CD4-positive, alpha-beta T cell treated with Interleukin-17A for 1 hour (primary cell): ENCODE data around the gene ALDH8A1.
"Not testable (repeated sequence)": the region's sequence is repeated elsewhere in the genome, so short reads cannot be mapped to it uniquely, and the experiment has no call there.

ENCODE experiments used
- DNase-seq: peaks from one replicate; pipeline ENCODE4 v3.0.0-alpha.2; 2020

ALDH8A1 gene

DNA sequence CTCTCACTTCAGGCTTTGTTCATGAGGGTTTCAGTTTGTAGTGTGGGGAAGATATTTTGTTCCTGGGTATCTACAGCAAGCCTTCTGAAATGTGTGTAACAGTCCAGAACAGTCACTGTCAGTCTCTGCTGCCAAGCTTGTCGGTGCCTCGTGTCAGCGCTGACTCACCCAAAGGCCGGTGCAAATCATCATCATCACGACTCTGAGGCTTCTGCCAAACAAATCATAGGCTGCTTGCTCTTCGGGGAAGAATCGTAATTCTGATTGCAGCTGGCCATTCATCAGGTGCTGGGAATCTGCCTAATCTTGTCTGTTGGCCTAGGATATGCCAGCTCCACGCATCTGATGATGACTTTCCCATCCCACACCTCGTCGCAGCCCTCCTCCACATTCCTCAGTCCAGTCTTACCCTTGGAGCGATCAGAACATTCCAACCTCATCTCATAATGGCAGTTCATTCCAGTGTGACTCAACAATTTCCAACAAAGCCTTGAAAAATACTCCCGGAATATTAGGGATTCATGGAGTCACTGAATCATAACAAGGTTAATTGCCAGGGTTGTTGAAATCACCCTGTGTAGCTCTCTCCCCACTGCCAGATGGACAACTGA is 40.9 kb downstream of the ALDH8A1 start:
- no peak for DNase-seq

GRCh38 chr6:134904731-134905130 is 45.2 kb downstream of the ALDH8A1 start:
- DNase-seq: not testable (repeated sequence)

DNA sequence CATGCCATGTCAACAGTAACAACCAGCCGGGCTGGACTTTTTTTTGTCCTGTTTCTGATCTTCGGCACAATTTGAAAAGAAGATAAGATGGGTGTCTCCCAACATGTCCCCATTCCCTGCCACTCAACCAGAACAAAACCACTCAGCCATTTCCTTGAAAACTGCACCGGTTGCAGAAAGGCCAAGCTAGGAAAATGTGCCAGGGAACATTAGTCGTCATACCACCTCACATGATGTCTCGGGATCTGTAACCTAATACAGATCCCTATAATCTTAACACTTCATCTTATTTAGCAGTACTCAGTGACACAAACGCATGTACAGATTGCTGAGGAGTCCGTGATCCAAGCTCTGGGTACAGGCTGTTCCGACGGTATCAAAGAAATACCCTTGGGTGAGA is 46.5 kb downstream of the ALDH8A1 start:
- no peak for DNase-seq

DNA sequence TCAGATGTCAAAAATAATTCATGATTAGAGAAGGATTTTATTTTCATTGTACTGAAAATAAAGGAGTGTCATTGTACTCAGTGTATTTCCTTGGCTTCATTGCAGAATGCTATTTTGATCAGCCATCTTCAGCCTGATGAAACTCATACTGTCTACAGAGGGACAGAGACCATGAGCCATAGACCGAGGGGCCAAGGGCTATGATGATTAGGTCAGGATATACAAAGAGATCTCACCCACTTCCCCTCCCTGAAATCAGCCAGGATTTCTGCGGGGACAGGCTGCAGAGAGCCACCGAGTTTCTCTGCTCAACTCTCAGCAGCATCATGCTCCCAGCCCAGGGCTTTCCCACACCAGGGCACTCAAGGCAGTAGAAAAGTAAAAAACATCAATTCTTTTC is 47.0 kb downstream of the ALDH8A1 start:
- DNase-seq: no peak

DNA sequence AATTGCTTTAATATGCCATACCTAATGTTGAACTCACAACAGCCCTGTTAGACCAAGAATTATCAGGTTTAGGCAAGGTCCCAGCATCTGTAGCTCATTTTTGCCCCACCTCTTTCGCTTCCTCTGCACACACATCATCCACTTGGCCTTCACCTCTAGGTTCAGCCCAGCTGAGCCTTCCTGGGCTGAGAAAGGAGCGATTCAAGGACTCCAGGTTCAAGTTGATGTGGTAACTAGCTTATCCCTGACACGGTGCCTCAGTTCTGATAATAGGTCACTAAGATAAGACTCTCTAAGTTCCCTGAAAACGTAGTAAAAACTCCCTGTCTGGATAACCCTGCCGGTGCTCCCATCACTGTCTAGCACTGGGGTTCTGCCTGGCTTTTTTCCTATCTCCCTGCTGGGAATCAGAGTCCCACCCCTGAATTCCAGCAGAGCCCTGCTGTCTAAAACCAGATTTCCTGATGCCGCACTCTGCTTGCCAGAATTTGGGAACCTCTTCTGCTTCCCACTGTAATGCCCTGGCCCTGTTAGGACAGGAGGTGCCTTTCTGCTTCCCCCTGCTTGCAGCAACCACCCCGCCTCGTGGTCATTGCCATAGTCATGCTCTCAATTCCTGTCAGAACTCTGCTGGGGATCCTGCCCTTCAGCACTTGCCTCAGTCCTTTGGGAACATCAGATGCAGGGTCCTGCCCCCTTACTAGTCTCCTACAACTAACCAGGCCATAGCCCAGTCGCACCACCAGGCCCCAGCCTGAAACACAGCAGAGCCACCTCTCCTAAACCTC is 47.6 kb downstream of the ALDH8A1 start:
- no peak for DNase-seq

DNA sequence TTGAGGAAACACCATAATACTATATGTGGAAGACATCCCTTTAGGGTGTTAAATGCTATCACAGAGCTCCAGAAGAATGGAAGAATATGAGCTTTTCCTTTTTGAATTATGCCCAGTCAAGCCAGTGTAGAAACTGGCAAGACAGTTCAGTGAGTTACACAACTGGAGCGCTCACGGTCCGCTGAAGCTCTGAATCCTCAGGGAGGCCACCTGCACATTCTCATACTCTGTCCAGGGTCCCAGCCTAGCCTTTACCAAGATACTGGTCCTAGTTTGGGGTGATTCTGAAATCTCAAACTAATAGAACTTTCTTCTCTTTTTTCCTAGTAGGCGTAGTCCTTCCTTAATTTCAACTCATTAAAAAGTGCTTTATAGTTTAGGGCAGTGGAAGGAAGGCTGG is 51.3 kb downstream of the ALDH8A1 start:
- no peak for DNase-seq

DNA sequence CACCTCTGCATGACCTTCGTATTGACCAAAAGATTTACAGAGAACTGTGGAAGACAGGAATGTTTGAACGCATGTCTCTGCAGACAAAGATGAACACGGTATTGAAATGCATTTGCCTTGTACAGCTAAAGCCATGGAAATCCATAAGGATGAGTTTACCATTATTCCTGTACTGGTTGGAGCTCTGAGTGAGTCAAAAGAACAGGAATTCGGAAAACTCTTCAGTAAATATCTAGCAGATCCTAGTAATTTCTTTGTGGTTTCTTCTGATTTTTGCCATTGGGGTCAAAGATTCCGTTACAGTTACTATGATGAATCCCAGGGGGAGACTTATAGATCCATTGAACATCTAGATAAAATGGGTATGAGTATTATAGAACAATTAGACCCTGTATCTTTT is 51.7 kb downstream of the ALDH8A1 start:
- not testable (repeated sequence) for DNase-seq

GRCh38 chr6:134896910-134897309 is 53.0 kb downstream of the ALDH8A1 start:
- DNase-seq: no peak

- no peak for DNase-seq
Observed at GRCh38 chr6:134894800-134895199, 55.1 kb downstream of the ALDH8A1 start.

DNA sequence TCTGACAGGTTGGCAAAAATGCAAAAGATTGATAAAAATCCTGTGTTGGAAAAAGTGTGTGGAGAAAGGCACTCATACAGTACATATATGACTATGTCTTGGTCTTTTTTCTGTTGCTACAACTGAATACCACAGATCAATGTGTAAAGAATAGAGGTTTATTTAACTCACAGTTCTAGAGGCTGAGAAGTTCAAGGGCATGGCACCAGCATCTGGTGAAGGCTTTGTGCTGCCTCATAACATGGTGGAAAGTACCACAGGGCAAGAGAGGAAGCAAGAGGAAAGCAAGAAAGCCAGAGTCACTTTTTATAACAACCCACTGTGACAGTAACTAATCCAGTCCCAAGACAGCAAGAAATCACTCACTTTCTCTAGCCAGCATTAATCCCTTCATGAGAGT is 57.5 kb downstream of the ALDH8A1 start:
- no peak for DNase-seq

- DNase-seq: no peak
Observed at GRCh38 chr6:134891633-134892032, 58.3 kb downstream of the ALDH8A1 start.

GRCh38 chr6:134888316-134888715 is 61.6 kb downstream of the ALDH8A1 start:
- no peak for DNase-seq

GRCh38 chr6:134884752-134885151 is 65.1 kb downstream of the ALDH8A1 start:
- DNase-seq: no peak

- DNase-seq: no peak
Observed at GRCh38 chr6:134883314-134883713, 66.6 kb downstream of the ALDH8A1 start.

GRCh38 chr6:134882426-134883038 is 67.4 kb downstream of the ALDH8A1 start:
- peak; percentile 48 for DNase-seq

- DNase-seq: no peak
Observed at GRCh38 chr6:134880487-134881190, 69.3 kb downstream of the ALDH8A1 start.

- no peak for DNase-seq
Observed at GRCh38 chr6:134878136-134878535, 71.8 kb downstream of the ALDH8A1 start.

GRCh38 chr6:134875367-134875766 is 74.5 kb downstream of the ALDH8A1 start:
- DNase-seq: no peak

DNA sequence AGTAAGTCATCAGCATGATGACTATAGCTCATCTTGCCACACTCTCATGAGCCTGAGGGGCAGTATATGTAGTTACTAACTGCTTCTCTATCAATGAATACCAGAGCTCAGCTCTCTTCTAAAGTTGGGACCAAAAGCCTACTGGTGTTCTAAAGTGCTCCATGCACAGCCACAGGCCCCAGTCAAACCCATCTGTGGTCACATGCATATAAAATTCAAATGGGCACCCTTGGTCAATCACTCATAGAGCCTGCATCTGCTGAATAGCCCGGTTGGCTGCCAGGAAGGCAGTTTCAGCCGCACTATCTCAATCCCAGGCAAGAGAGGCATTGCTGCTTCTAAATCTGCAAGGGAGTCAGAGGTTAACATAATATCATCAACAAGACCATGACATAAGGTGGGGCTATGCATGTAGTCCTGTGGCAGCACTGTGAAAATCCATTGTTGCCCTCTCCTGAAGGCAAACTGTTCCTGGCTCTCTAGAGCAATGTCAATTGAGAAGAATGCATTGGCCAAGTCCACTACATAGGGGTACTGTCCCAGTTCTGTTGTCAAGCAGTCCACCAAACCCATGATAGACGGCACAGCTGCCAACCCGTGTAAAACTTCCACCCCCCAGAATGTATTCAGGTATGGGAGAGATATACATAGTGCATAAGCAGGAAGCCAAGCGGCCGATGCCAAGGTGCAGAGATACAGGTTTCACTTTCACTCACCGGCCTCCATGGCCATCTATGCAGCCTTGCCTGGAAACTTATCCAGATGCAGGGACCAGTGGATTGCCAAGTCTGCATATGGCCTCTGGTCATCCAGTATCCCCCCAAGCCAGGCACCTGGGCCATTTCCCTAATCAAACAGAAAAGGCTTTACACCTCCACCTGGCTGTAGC is 76.2 kb downstream of the ALDH8A1 start:
- peak; percentile 14 for DNase-seq

- no peak for DNase-seq
Observed at GRCh38 chr6:134870677-134871498, 79.0 kb downstream of the ALDH8A1 start.

GRCh38 chr6:134868812-134869211 is 81.1 kb downstream of the ALDH8A1 start:
- DNase-seq: no peak
